ENCODE measurements around the gene SLIT3.

Gene SLIT3

DNA sequence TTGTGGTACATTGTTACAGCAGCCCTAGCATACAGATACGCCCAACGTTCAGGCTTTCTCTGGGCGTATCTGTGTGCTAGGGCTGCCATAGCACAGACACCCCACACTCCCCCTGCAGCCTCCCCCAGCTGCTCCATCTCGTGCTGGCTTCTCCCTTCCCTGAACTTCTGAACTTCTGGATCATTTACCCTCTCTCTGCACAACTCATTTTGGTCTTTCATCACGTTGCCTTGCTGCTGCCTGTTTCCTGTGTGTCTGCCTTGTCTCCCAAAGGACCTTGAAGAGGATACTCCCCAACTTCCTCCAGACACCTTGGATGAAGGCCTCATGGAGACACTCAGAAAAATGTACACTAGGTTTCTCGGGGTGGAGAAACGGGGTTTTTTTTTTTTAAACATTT is 37.3 kb downstream of the SLIT3 start:
- no peak for DNase-seq
- no peak overlapping the region for H3K27ac ChIP-seq
- H3K27me3 ChIP-seq (replicated peaks) = no peaks in the 10 kb centered on the region
- no peak overlapping the region for H3K4me3 ChIP-seq (ENCODE audit: low read depth, low read length)
- TF ChIP-seq, protein P1, sequence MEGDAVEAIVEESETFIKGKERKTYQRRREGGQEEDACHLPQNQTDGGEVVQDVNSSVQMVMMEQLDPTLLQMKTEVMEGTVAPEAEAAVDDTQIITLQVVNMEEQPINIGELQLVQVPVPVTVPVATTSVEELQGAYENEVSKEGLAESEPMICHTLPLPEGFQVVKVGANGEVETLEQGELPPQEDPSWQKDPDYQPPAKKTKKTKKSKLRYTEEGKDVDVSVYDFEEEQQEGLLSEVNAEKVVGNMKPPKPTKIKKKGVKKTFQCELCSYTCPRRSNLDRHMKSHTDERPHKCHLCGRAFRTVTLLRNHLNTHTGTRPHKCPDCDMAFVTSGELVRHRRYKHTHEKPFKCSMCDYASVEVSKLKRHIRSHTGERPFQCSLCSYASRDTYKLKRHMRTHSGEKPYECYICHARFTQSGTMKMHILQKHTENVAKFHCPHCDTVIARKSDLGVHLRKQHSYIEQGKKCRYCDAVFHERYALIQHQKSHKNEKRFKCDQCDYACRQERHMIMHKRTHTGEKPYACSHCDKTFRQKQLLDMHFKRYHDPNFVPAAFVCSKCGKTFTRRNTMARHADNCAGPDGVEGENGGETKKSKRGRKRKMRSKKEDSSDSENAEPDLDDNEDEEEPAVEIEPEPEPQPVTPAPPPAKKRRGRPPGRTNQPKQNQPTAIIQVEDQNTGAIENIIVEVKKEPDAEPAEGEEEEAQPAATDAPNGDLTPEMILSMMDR (IDR thresholded peaks at IDR 0.05; ENCODE audit: low read depth, low read length, missing control alignments) = no peak
- in situ Hi-C loops (cut with HindIII; ENCODE audit: low pct_ligation_motif_present, low sequenced_read_pairs) = no loop called here
- no peaks in the 10 kb centered on the region for H3K36me3 ChIP-seq (replicated peaks)

DNA sequence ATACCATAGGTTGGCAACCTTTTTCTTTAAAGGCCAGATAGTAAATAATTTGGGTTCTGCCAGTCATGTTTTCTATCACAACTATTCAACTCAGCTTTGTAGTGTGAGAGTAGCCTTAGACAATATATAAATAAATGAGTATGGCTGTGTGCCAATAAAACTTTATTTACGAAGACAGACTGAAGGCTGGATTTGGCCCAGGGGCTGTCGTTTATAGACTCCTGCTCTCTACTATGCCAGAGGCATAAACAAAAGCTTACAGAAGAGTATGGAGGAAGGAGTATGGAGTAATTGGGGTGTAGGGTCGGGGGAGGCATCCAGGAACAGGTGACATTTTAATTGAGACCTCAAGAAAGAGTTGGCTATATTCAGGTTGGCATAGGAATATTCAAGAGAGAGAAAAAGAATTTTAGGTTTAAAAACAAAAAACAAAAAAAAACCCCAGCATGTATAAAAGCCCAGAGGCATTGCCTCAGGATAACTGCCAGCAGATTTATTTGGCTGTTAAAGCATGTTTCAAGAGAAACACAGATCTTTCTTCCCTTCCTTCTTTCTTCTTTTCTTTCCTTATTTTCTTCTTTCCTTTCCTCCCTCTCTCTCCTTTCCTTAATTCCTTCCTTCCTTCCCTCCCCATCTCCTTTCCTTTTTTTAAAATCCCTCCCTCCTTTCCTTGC is 39.9 kb downstream of the SLIT3 start:
- Histone ChIP-seq H3K27ac (no peak overlapping the region), H3K4me3 (ENCODE audit: low read depth, low read length) (no peak overlapping the region), H3K27me3 (replicated peaks) (no peaks in the 10 kb centered on the region), H3K36me3 (replicated peaks) (no peaks in the 10 kb centered on the region)
- TF ChIP-seq, protein P1 (IDR thresholded peaks at IDR 0.05; ENCODE audit: low read depth, low read length, missing control alignments) = no peak
- in situ Hi-C loops (cut with HindIII; ENCODE audit: low pct_ligation_motif_present, low sequenced_read_pairs) = no loop called here
- DNase-seq = no peak

DNA sequence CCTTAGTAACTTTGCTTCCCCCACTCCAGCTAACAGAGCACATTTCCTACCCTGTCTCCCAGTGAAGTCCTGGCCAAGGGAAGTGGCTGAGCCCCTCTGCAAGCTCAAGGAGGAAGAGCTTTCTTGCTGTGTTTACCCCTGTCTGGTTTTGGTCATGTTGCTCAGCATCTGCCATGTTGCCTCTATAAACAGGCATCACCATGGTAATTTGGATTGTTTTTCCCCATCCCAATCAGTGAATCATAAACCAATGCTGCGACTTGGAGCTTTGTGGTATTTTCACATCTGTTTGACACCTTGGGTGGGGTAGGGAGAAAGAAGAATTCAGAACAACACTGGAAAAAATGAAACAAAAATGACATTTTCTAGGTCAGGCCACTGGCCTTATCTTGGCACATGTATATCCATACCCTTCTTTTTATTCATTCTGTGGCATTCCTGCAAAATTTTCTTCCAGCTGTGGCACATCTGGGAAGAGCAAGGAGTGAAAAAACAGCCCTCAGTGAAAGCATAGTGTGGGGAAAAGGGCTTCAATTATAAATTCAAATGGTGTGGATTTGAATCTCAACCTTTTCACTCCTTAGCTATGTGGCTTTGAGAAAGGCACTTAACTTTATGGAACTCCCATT is 42.5 kb downstream of the SLIT3 start:
- TF ChIP-seq, protein P1 (IDR thresholded peaks at IDR 0.05; ENCODE audit: low read depth, low read length, missing control alignments) = no peak
- in situ Hi-C loops (cut with HindIII; ENCODE audit: low pct_ligation_motif_present, low sequenced_read_pairs) = no loop called here
- Histone ChIP-seq H3K4me3 (ENCODE audit: low read depth, low read length) (no peak overlapping the region), H3K36me3 (replicated peaks) (no peaks in the 10 kb centered on the region), H3K27me3 (replicated peaks) (no peaks in the 10 kb centered on the region), H3K27ac (no peak overlapping the region)
- no peak for DNase-seq

DNA sequence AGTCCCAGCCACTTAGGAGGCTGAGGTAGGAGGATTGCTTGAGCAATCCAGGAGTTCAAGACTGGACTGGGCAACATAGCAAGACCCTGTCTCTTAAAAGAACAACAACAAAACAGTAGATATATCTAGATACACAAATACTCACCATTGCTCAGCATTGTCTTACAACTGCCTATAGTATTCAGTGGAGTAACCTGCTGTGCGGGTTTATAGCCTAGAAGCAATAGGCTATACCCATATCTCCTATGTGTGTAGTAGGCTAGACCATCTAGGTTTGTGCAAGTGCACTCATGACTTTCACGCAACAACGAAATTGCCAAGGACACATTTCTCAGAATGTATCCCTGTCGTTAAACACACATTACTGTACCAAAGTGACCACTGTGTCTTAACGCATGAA is 44.7 kb downstream of the SLIT3 start:
- TF ChIP-seq, protein P1 (IDR thresholded peaks at IDR 0.05; ENCODE audit: low read depth, low read length, missing control alignments) = no peak
- Histone ChIP-seq H3K27ac (no peak overlapping the region), H3K27me3 (replicated peaks) (no peaks in the 10 kb centered on the region), H3K4me3 (ENCODE audit: low read depth, low read length) (no peak overlapping the region), H3K36me3 (replicated peaks) (no peaks in the 10 kb centered on the region)
- DNase-seq = no peak
- in situ Hi-C loops (cut with HindIII; ENCODE audit: low pct_ligation_motif_present, low sequenced_read_pairs) = no loop called here

DNA sequence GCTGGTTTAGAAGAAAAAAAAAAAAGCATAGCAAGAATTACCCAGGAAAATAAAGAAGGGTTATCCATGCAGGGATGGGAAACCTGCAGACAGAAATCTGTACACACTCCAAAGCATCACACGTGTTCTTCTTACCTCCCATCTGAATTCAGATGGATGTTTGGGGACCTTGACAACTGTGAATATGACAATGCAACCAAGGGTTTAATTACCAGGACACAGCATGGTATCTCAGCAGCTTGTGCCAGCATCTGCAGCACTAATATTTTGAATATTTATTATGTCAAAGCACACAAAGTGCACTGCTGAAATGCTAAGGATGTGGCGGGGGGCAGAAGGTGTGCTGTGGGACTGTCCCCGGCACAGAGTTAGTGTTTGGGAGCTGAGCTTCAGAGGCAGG is 47.9 kb downstream of the SLIT3 start:
- H3K4me3 ChIP-seq (ENCODE audit: low read depth, low read length) = no peak overlapping the region
- DNase-seq = no peak
- no peaks in the 10 kb centered on the region for H3K36me3 ChIP-seq (replicated peaks)
- H3K27ac ChIP-seq = no peak overlapping the region
- TF ChIP-seq, protein P1 (IDR thresholded peaks at IDR 0.05; ENCODE audit: low read depth, low read length, missing control alignments) = no peak
- in situ Hi-C loops (cut with HindIII; ENCODE audit: low pct_ligation_motif_present, low sequenced_read_pairs) = no loop called here
- no peaks in the 10 kb centered on the region for H3K27me3 ChIP-seq (replicated peaks)
